Eye (tissue), 1 donor: Measurements from ENCODE around the gene FAM53A.

Experiments used
- DNase-seq: peaks from one replicate; pipeline ENCODE4 v3.0.0-alpha.2; 2015

Gene FAM53A

GRCh38 chr4:1683736-1684505 is at the start of gene FAM53A:
TSS of gene FAM53A (minus strand) at chr4:1684313. CDS start at chr4:1668741, 15,572 bp downstream.
- peak; percentile 92 for DNase-seq

DNA sequence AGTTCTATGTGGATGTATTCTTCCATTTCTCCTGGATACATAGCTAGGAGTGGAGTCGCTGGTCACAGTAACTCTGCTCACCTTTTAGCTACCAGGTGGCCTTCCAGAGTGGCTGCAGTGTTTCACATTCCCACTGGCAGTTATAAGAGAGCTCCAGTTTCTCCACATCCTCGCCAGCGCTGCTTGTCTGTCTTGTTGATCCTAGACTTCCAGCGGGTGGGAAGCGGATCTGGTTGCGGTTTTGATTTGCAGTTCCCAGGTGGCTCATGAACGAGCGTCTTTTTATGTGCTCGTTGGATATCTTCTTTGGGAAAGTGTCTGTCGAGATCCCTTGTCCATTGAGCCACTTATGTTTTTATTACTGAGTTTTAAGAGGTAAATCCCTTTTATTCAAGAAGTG is 48.8 kb upstream of the FAM53A start:
- DNase-seq: no peak

DNA sequence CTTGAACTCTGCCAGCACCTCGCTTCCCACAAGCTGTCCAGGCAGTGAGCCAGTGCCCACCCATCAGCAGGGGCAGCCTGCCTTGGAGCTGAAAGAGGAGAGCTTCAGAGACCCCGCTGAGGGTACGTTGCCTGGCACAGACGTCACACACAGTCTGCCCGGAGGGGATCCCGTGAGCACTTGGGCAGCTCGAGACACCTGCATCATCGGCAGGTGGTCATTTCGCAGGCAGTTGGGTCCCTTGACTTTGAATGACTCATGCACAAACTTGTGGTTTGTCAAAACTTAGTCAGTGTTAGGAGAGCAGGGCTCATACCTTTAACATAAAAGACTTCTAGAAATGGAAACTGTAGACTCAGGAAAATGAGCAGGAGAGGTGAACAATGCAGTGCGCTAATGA is 47.1 kb upstream of the FAM53A start:
- DNase-seq: no peak

GRCh38 chr4:1730532-1731135 is 46.5 kb upstream of the FAM53A start:
- DNase-seq: no peak

DNA sequence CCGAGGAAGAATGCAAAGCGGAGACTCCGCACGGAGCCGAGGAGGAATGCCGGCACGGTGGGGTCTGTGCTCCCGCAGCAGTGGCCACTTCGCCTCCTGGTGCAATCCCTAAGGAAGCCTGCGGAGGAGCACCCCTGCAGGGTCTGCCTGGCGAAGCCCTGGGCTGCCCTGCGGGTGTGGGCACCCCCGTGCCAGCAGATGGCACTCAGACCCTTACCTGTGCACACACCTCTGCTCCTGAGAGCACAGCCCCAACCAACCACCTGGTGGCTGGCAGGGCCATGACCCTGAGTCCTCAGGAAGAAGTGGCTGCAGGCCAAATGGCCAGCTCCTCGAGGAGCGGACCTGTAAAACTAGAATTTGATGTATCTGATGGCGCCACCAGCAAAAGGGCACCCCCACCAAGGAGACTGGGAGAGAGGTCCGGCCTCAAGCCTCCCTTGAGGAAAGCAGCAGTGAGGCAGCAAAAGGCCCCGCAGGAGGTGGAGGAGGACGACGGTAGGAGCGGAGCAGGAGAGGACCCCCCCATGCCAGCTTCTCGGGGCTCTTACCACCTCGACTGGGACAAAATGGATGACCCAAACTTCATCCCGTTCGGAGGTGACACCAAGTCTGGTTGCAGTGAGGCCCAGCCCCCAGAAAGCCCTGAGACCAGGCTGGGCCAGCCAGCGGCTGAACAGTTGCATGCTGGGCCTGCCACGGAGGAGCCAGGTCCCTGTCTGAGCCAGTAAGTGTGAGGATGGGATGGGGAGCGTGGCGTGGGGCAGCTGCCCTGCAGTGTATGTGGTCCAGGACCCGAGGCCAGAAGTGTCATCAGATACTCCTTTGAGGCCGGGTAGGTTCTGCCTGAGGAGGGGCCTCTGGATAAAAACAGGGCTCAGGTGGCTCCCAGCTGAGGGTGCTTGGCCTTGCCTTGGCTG is 44.2 kb upstream of the FAM53A start:
- no peak for DNase-seq

GRCh38 chr4:1727117-1728031 is 43.3 kb upstream of the FAM53A start:
- DNase-seq: no peak

DNA sequence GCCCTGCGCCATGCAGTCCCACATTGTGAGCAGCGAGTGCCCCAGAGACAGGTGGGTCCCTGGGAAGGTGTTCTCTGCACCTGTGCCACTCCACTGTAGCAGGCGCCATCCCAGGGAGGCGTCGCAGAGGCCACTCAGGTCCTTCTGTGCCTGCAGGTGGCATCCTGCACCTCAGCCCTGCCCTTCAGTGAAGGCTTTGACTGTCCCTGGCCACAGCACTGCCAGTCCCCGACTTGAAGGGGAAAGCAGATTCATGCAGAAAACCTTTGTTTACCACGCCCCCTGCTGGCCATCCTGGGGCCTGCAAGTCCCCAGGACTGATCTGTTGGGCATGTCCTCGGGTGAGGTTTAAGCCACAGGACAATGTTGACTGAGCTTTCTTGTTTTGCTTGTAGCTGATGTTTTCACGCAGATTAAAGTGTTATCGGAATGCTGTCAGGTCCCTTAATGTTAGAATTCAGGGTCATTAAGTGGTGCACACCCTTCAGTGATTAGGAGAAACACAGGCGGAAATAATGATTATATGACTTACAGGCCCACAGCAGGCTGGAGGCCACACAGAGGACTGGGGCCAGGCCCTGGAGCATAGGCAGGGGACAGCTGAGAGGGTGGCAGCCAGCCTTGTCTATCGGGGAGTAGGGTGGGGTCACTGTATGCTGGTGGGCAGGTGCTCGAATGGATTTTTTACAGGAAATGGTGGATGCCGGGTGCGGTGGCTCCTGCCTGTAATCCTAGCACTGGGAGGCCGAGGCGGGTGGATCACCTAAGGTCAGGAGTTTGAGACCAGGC is 42.2 kb upstream of the FAM53A start:
- DNase-seq: peak; percentile 96

DNA sequence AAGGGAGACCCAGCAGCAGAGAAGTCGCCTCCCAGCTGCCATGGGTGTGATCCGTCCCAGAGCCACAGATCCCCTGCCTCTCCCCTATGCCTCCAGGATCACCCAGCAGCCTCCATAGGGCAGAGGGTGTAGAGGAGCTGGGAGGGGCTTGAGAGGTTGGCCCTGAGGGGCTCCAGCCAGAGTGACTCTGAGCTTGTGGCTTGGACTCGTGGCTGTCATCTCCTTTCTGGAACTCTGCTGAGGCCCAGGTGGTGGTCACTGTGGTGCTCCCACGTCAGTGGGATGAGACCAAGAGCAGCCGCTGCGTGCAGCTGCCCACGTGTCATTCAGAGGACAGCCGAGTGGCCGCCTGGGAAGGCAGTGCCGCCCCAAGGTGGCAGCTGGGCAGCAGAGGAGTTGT is 41.4 kb upstream of the FAM53A start:
- DNase-seq: no peak

GRCh38 chr4:1723131-1723801 is 39.2 kb upstream of the FAM53A start:
- DNase-seq: no peak

GRCh38 chr4:1722551-1723118 is 38.5 kb upstream of the FAM53A start:
- DNase-seq: no peak

DNA sequence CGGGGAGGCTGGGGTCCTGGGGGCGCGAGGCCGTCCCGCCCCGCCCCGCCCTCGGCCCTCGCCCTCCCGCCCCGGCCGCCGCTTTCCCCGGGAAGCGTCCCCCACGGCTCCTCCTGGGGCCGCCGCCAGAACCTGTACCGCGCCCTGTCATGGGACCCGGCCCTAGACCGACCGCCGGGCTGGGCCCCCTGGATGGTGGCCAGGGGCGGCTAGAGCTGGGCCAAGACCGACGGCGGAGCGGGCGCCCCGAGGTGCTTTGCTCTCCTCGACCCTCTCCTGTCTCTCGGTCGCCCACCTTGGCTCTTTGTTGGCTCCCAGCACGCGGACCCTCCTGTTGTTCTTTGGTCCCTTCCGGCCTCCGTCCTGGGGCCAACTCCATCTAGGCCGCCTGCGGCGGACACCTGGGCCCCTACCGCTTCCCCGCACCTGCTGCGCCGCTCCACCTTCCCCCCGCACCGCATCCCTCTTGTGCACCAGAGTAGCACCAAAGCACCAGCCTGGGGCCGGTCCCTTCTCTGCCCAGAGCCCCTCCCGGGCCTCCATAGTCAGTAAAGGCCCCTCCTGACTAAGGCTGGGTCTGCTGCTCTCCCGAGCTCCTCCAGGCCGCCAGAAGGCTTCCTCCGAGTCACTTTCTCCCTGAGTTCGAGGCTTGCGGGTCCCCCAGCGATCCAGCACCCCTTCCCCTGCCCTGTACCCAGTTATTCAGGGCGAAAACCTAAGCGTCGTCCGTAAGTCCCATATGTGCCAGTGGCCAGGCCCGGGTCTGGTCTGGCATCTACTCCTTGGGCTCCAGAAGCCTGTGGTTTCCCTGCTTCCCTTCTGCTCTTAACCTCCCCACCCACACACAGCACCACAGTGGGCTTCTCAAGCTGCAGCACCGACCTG is 37.8 kb upstream of the FAM53A start:
- DNase-seq: no peak

- DNase-seq: peak; percentile 96
Measured at GRCh38 chr4:1721003-1721665, 37.0 kb upstream of the FAM53A start, which contains the start of the genes TACC3 and TMEM129. TSS of gene TACC3 (plus strand) at chr4:1721521. CDS start at chr4:1723422, 1,901 bp downstream. TSS of gene TMEM129 (minus strand) at chr4:1721323. CDS start at chr4:1720837, 486 bp downstream.

DNA sequence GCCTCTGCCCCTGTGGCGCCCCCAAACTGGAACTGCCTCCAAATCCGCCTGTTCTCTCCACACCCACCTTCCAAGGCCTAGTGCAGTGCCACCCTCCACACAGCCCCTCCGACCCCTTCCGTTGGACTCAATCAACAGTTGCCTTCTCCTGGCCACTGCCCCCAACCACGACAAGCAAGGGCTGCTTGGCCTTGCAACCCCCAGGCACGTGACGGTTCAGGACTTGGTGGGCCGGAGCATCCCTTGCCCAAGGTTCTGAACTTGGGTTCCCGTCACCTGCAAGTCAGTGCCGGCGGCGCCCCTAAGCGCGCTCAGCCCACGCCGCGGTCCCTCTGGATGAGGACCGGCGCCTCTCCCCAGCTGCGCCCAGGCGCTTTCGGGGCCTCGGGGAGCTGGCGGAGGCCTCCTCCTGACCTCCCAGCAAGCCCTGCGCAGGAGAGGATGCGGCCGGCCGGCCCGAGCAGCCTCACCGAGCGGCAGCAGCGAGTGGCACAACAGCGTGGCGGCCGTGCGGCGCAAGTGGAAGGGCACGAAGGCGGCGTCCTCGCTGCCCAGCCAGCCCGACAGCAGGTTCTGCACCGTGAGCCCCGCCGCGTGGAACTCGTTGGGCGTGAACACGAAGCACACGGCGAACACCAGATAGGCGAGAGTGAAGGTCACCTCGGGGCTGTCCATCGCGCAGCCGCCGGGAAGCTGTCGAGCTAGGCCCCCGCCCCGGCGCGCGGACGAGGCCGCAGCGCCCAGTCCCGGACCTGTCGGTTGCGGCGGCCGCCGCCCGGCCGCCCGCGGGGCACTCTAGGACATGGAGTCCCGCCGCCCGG is 36.3 kb upstream of the FAM53A start:
- DNase-seq: peak; percentile 72

DNA sequence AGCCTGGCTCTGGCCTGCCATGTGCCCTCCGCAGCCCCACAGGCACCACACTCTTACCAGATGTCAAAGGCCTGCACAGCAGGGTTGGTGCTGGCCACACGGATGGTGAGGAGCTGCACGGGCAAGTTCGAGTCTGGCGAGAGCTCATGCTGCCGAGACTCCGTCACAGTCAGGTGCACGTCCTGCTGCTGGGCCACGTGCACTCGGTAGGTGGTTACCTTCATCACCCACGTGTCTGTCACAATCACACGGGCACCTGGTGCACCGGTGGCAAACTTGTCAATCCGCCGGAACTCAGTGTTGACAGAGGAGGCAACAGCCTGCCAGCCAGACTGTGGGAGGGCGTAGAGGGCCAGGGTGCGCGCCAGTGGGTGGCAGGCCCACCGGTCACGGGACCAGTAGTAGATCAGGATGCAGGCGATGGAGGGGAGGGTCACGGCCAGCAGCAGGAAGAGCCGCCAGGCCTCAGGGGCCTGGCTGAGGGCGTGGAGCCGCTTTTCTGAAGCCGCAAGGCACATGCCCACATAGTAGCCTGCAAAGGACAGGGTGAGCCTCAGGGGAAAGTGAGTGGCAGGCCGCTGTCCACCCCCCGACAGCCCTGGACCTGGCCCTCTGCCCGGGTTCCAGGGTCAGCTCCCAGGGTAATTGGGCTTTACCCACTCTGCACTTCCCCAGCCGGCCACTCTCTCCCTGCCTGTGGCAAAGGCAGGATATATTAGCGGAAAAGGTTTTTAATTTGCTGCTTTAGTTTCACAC is 34.2 kb upstream of the FAM53A start:
- DNase-seq: no peak

DNA sequence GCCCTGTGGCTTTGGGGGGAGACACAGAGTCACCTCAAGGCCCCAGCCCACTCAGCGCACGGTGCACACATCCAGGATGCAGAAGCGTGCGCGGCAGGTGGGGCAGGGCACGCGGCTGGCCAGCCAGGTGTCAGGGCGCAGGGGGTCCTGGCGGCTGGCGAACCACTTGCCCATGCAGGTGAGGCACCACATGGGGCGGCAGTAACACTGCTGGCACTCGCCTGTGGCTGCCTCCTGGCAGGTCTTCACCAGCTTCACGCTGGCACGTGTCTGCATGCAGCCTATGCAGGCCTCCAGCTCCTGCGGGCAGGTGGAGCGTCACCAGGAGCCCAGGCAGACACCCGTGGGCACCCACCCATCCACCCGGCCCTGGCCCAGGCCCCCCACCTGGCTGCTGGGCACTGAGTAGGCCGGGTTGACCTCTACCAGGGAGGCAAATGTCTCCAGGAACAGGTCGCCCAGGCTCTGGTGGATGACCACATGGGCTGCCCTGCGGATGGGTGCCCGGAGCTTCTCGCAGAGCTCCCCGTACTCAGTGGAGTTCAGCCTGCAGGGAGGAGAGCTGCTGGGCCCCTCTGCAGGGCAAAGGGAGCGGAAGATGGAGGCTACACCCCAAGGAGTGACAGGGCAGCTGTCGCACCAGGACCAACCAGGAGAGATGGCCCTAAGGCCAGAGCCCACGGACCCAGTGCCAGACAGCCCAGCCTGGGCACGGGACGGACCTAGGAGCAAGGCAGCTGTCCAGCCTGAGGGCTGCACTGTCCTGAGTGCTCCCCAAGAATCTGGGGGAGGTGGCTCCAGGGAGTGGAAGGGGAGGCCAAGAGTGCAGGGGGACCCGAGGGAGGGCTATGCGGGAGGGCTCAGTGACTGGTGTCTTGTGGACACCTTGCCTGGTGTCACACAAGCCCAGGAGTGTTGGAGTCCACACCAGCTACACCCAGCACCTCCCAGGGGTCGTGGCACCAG is 33.3 kb upstream of the FAM53A start:
- no peak for DNase-seq
